OCI-LY3 (cell line): ENCODE measurements around the gene DLG4.

Experiments
- H2AFZ ChIP-seq: fragments of 200-600, 300-600 bp; shearing (Covaris generic); 2 replicates; pipeline ENCODE4 v1.6.0; 2014; ENCODE audit warnings: antibody characterized with exemption, low read depth, low read length
- H3K27ac ChIP-seq: fragments of 200-600, 300-600 bp; sonication (generic); 2 replicates; pipeline ENCODE4 v1.5.1; 2014; ENCODE audit warnings: mild to moderate bottlenecking, low read length, moderate library complexity, mixed read lengths
- H3K27me3 ChIP-seq: fragments of 200-600, 300-600 bp; sonication (generic); 2 replicates; pipeline ENCODE4 v1.6.1; 2014; ENCODE audit warnings: low read depth, low read length, mixed read lengths
- H3K36me3 ChIP-seq: fragments of 200-600, 300-600 bp; sonication (generic); replicated peaks from 2 replicates; pipeline ENCODE3; 2014; ENCODE audit warnings: low read depth, low read length, mixed read lengths
- H3K4me1 ChIP-seq: fragments of 300-600, 200-600 bp; sonication (generic); 2 replicates; pipeline ENCODE4 v1.6.1; 2014; ENCODE audit warnings: low read length, mixed read lengths
- H3K4me2 ChIP-seq: fragments of 200-600, 300-600 bp; sonication (generic); 2 replicates; pipeline ENCODE4 v1.6.1; 2014; ENCODE audit warnings: low read length, mixed read lengths
- H3K4me3 ChIP-seq: fragments of 300-600, 200-600 bp; sonication (generic); 2 replicates; pipeline ENCODE4 v1.5.1; 2014; ENCODE audit warnings: antibody characterized with exemption, mild to moderate bottlenecking, low read length, moderate library complexity
- H3K79me2 ChIP-seq: fragments of 300-600, 200-600 bp; shearing (Covaris generic); 2 replicates; pipeline ENCODE4 v1.6.1; 2014; ENCODE audit warnings: mild to moderate bottlenecking, low read length, mixed read lengths
- H3K9ac ChIP-seq: fragments of 300-600, 200-600 bp; shearing (Covaris generic); 2 replicates; pipeline ENCODE4 v1.6.0; 2014; ENCODE audit warnings: mild to moderate bottlenecking, low read length, moderate library complexity
- H3K9me3 ChIP-seq: fragments of 200-600, 300-600 bp; shearing (Covaris generic); 2 replicates; pipeline ENCODE4 v1.6.1; 2014; ENCODE audit warnings: low read length, mixed read lengths; ENCODE audit not compliant: insufficient read depth
- H4K20me1 ChIP-seq: fragments of 200-600, 300-600 bp; sonication (generic); 2 replicates; pipeline ENCODE4 v1.6.1; 2016; ENCODE audit warnings: low read length, mixed read lengths; ENCODE audit not compliant: insufficient read depth
- EZH2phosphoT487 ChIP-seq: fragments of 200-600 bp; shearing (Covaris generic); IDR thresholded peaks from 2 replicates; pipeline ENCODE4 v1.6.1; 2018; ENCODE audit warnings: antibody characterized with exemption, mixed run types, low read depth
- TF ChIP-seq, protein P1 (sequence below): fragments of 200-600, 300-600 bp; sonication (generic); IDR thresholded peaks from 2 replicates; pipeline ENCODE4 v1.5.1; 2014; ENCODE audit warnings: antibody characterized with exemption, low read length, low read depth

The DLG4 gene

DNA sequence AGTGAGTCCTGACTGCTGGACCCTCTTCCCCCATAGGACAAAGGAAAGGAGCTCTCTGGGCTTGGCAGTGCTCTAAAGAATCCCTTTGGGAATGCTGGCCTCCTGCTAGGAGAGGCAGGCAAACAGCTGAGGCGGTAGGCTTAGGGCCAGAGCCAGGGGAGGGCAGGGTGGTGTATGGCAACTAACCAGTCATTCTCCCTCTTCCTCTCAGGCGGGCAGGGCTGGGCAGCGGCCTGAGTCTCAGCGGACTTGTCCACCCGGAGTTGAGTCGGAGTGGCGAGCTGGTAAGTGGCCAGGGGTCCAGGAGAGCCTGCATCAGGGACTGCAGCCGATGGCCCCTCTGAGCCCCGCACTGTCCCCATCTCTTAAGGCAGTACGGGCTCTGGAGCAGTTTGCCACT, 4.5 kb upstream of the DLG4 start:
- Histone ChIP-seq H3K79me2 (0 out of 2 replicates have a peak, but pooled peaks cover 4% of the 10 kb centered on the region), H2AFZ (no peak overlapping the region), H3K9ac (no peak overlapping the region), H3K4me1 (peaks cover 9% of the 10 kb centered on the region), H3K4me3 (no peak overlapping the region), H3K4me2 (no peak overlapping the region), H3K9me3 (no peaks in the 10 kb centered on the region), H3K27ac (no peak overlapping the region), H4K20me1 (no peaks in the 10 kb centered on the region), H3K27me3 (no peaks in the 10 kb centered on the region), H3K36me3 (peaks cover 7% of the 10 kb centered on the region)
- TF ChIP-seq, protein P1, sequence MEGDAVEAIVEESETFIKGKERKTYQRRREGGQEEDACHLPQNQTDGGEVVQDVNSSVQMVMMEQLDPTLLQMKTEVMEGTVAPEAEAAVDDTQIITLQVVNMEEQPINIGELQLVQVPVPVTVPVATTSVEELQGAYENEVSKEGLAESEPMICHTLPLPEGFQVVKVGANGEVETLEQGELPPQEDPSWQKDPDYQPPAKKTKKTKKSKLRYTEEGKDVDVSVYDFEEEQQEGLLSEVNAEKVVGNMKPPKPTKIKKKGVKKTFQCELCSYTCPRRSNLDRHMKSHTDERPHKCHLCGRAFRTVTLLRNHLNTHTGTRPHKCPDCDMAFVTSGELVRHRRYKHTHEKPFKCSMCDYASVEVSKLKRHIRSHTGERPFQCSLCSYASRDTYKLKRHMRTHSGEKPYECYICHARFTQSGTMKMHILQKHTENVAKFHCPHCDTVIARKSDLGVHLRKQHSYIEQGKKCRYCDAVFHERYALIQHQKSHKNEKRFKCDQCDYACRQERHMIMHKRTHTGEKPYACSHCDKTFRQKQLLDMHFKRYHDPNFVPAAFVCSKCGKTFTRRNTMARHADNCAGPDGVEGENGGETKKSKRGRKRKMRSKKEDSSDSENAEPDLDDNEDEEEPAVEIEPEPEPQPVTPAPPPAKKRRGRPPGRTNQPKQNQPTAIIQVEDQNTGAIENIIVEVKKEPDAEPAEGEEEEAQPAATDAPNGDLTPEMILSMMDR, result no peak
- no peak for TF ChIP-seq EZH2phosphoT487

DNA sequence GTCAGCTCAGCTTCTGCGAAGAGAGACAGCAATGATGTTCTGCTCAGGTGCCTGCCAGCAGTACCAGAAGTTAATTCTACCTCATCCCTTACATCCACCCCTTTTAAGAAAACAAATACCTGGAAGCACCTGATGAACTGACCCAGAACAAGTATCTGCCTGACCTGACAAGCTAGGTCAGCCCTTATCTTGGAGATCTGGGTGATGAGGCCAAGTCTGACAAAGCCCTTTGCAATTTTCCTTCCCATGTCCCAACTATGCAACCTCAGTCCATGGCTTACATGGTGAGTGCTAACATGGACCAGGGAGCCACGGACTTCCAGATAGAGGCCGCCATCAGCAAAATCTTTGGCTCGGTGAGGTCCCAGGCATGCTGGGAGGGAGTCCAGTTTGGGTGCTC, 3.7 kb upstream of the DLG4 start:
- no peak overlapping the region for H2AFZ ChIP-seq
- no peaks in the 10 kb centered on the region for H4K20me1 ChIP-seq
- H3K36me3 ChIP-seq, result peaks cover 7% of the 10 kb centered on the region
- H3K4me3 ChIP-seq, result no peak overlapping the region
- no peaks in the 10 kb centered on the region for H3K27me3 ChIP-seq
- peaks cover 12% of the 10 kb centered on the region for H3K4me1 ChIP-seq
- no peak overlapping the region for H3K27ac ChIP-seq
- no peak overlapping the region for H3K9ac ChIP-seq
- H3K4me2 ChIP-seq, result no peak overlapping the region
- no peaks in the 10 kb centered on the region for H3K9me3 ChIP-seq
- 0 out of 2 replicates have a peak, but pooled peaks cover 4% of the 10 kb centered on the region for H3K79me2 ChIP-seq
- TF ChIP-seq, protein P1, result no peak
- TF ChIP-seq EZH2phosphoT487, result no peak

DNA sequence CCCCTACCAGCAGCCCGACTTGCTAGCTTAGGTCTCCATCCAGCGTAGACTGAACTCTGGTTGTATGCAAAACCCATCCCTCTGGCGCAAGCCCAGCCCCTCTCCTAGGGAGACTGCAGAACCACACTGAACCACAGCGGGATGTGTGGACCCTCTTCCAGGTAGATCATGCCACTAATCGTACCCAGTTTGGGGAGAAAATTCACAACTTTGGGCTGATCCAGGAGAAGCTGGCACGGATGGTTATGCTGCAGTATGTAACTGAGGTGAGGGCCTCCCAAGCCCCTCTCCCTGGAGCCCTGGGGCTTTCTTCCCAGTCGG, 3.3 kb upstream of the DLG4 start:
- no peak overlapping the region for H2AFZ ChIP-seq
- H3K79me2 ChIP-seq, result 0 out of 2 replicates have a peak, but pooled peaks cover 4% of the 10 kb centered on the region
- H4K20me1 ChIP-seq, result no peaks in the 10 kb centered on the region
- no peak overlapping the region for H3K27ac ChIP-seq
- H3K9ac ChIP-seq, result no peak overlapping the region
- H3K36me3 ChIP-seq, result peaks cover 7% of the 10 kb centered on the region
- H3K4me2 ChIP-seq, result no peak overlapping the region
- no peak overlapping the region for H3K4me3 ChIP-seq
- no peaks in the 10 kb centered on the region for H3K9me3 ChIP-seq
- TF ChIP-seq, protein P1, result no peak
- no peak for TF ChIP-seq EZH2phosphoT487
- H3K4me1 ChIP-seq, result peaks cover 16% of the 10 kb centered on the region
- no peaks in the 10 kb centered on the region for H3K27me3 ChIP-seq

DNA sequence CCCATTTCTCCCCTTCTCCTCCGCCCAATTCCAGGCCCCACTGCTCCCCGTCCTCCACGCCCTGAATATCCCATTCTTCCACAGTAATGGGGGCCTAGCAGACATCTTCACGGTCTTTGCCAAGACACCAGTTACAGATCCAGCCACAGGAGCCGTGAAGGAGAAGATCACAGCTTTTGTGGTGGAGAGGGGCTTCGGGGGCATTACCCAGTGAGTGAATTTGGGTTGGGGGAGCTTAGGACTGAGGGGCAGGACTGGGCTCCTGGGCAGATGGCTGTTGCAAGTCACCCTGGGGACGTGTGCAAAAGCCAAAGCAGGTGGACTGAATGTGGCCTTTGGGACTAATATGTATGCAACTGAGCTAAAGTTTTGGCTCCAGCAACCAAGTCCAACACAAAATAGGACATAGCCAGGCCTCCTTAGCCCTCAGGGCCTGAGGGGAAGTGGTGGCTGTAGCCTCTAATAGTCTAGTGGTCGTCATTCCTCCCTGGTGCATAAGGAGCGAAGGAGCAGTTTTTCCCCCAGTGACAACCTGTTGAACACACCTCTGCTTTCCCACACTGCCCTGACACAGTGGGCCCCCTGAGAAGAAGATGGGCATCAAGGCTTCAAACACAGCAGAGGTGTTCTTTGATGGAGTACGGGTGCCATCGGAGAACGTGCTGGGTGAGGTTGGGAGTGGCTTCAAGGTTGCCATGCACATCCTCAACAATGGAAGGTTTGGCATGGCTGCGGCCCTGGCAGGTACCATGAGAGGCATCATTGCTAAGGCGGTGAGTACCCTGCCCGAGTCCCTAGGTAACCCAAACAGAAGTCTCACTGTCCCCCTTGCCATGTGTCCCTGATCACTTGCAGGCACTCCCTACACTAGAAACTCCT, 2.7 kb upstream of the DLG4 start:
- H3K9ac ChIP-seq, result no peak overlapping the region
- no peaks in the 10 kb centered on the region for H4K20me1 ChIP-seq
- peaks cover 7% of the 10 kb centered on the region for H3K36me3 ChIP-seq
- peaks cover 21% of the 10 kb centered on the region for H3K4me1 ChIP-seq
- H3K79me2 ChIP-seq, result 0 out of 2 replicates have a peak, but pooled peaks cover 4% of the 10 kb centered on the region
- TF ChIP-seq, protein P1, result no peak
- no peak for TF ChIP-seq EZH2phosphoT487
- H2AFZ ChIP-seq, result no peak overlapping the region
- no peak overlapping the region for H3K4me3 ChIP-seq
- H3K9me3 ChIP-seq, result no peaks in the 10 kb centered on the region
- no peak overlapping the region for H3K4me2 ChIP-seq
- no peak overlapping the region for H3K27ac ChIP-seq
- H3K27me3 ChIP-seq, result no peaks in the 10 kb centered on the region
